ENCODE results near the gene CADM2.
"Not testable (repeated sequence)": the region's sequence is repeated elsewhere in the genome, so short reads cannot be mapped to it uniquely, and the experiment has no call there.

Gene CADM2

GRCh38 chr3:85708325-85708724 lies 749.5 kb downstream of the CADM2 start:
- DNase-seq, result not testable (repeated sequence)

GRCh38 chr3:85709346-85709892 lies 750.6 kb downstream of the CADM2 start:
- DNase-seq, result no peak

- DNase-seq, result no peak
Observed at GRCh38 chr3:85710490-85710889, 751.7 kb downstream of the CADM2 start.

- no peak for DNase-seq
Observed at GRCh38 chr3:85721409-85722145, 762.8 kb downstream of the CADM2 start.

- no peak for DNase-seq
Observed at GRCh38 chr3:85725809-85726208, 767.0 kb downstream of the CADM2 start.

GRCh38 chr3:85726241-85726640 lies 767.5 kb downstream of the CADM2 start:
- DNase-seq, result no peak

- DNase-seq, result no peak
Observed at GRCh38 chr3:85737846-85738245, 779.1 kb downstream of the CADM2 start.

GRCh38 chr3:85740561-85740960 lies 781.8 kb downstream of the CADM2 start:
- DNase-seq, result no peak

- DNase-seq, result no peak
Observed at GRCh38 chr3:85758442-85758841, 799.7 kb downstream of the CADM2 start.

- no peak for DNase-seq
Observed at GRCh38 chr3:85760342-85760741, 801.6 kb downstream of the CADM2 start.

GRCh38 chr3:85780806-85781205 lies 822.0 kb downstream of the CADM2 start:
- DNase-seq, result no peak

- no peak for DNase-seq
Observed at GRCh38 chr3:85781806-85782205, 823.0 kb downstream of the CADM2 start.

- no peak for DNase-seq
Observed at GRCh38 chr3:85783291-85783690, 824.5 kb downstream of the CADM2 start.

- no peak for DNase-seq
Observed at GRCh38 chr3:85785766-85786165, 827.0 kb downstream of the CADM2 start.

GRCh38 chr3:85790445-85791030 lies 831.7 kb downstream of the CADM2 start:
- DNase-seq, result no peak

GRCh38 chr3:85796140-85796539 lies 837.4 kb downstream of the CADM2 start:
- no peak for DNase-seq

- DNase-seq, result no peak
Observed at GRCh38 chr3:85800676-85801075, 841.9 kb downstream of the CADM2 start.

GRCh38 chr3:85801955-85802354 lies 843.2 kb downstream of the CADM2 start:
- DNase-seq, result no peak

- no peak for DNase-seq
Observed at GRCh38 chr3:85808755-85809154, 850.0 kb downstream of the CADM2 start.

- DNase-seq, result no peak
Observed at GRCh38 chr3:85821130-85821756, 862.5 kb downstream of the CADM2 start.

GRCh38 chr3:85835857-85836440 lies 877.2 kb downstream of the CADM2 start:
- no peak for DNase-seq

- no peak for DNase-seq
Observed at GRCh38 chr3:85837402-85837801, 878.6 kb downstream of the CADM2 start.

- no peak for DNase-seq
Observed at GRCh38 chr3:85838921-85839320, 880.1 kb downstream of the CADM2 start.

GRCh38 chr3:85842081-85842480 lies 883.3 kb downstream of the CADM2 start:
- DNase-seq, result no peak
